Mononuclear cell (primary cell): ENCODE measurements around the gene KLHDC2. TPM values are rescaled to one million over a fixed set of nuclear protein-coding genes. Genes with fewer than 3 reads are reported as not detected.
"Not testable (repeated sequence)": the region's sequence is repeated elsewhere in the genome, so short reads cannot be mapped to it uniquely, and the experiment has no call there.

Experiments
- H3K27me3 ChIP-seq: 2 replicates; pipeline ENCODE4 v1.6.0; 2011; ENCODE audit warnings: low read length, control low read depth; ENCODE audit not compliant: insufficient read depth
- H3K4me1 ChIP-seq: 2 replicates; pipeline ENCODE4 v1.5.1; 2011; ENCODE audit warnings: mild to moderate bottlenecking, low read length, control low read depth; ENCODE audit not compliant: insufficient read depth
- H3K4me3 ChIP-seq: 2 replicates; pipeline ENCODE4 v1.5.1; 2011; ENCODE audit warnings: mild to moderate bottlenecking, low read length, moderate library complexity
- H3K9me3 ChIP-seq: 2 replicates; pipeline ENCODE4 v1.5.1; 2011; ENCODE audit warnings: low read depth, mild to moderate bottlenecking, control low read depth, low read length
- total RNA-seq: library from RNA; depleted of rRNA; stranded (reverse); fragments of >200 nt; gene quantifications from one replicate; pipeline ENCODE4 v1.2.3, GENCODE V29; 2012

KLHDC2 gene
- total RNA-seq, 1 donor, result 116 TPM

- H3K4me3 ChIP-seq, result peak overlapping the region; percentile 99
- no peaks in the 10 kb centered on the region for H3K9me3 ChIP-seq
Observed at GRCh38 chr14:49768301-49769121, 558 bp downstream of the KLHDC2 start.

DNA sequence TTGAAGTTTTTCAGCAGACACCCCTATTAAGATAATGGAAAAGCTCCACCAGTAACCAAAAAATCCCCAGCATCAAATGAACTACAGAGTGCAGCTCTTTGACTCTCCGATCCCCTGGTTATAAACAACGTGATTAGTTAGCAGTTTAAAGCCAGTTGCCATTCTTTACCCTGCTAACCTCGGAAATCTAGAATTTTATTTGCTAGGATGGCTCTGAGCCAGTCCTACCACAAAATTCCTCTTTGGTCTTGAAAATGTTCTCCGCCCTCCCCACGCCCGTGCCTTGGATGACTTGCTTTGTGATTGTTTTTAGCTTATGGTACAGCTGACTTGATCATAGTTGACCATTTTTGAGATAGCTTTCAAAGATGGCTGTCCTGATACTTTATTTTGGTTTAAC is 1.2 kb downstream of the KLHDC2 start:
- Histone ChIP-seq H3K4me1 (peaks cover 32% of the 10 kb centered on the region), H3K9me3 (no peaks in the 10 kb centered on the region), H3K27me3 (no peaks in the 10 kb centered on the region), H3K4me3 (peak overlapping the region; percentile 99)

More at GRCh38 chr14:49768301-49769121, 558 bp downstream of the KLHDC2 start:
- Histone ChIP-seq H3K27me3 (no peaks in the 10 kb centered on the region), H3K4me1 (peaks cover 32% of the 10 kb centered on the region)

DNA sequence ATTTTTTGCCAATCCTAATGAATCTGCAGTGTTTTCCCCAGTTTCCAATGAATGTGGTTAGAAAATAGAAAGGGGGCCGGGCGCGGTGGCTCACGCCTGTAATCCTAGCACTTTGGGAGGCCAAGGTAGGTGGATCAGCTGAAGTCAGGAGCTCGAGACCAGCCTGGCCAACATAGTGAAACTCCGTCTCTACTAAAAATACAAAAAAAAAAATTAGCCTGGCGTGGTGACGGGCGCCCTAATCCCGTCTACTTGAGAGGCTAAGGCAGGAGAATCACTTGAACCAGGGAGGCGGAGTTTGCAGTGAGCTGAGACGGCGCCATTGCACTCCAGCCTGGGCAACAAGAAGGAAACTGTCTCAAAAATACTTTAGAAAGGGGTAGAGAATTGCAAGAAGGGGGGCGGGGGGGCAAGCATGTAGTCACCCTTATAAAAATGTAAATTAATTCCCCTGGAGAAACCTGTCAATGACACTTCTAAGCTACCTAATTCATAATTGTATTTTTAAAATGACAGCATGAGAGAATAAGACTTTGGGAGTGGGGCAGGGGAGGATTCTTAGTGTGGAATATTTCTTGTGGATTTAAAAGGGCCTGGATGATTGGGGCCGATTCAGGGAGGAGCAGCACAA is 1.7 kb downstream of the KLHDC2 start:
- Histone ChIP-seq H3K27me3 (no peaks in the 10 kb centered on the region), H3K4me3 (no peak overlapping the region), H3K4me1 (peaks cover 32% of the 10 kb centered on the region), H3K9me3 (no peaks in the 10 kb centered on the region)

- no peaks in the 10 kb centered on the region for H3K9me3 ChIP-seq
- no peaks in the 10 kb centered on the region for H3K27me3 ChIP-seq
- peaks cover 32% of the 10 kb centered on the region for H3K4me1 ChIP-seq
- H3K4me3 ChIP-seq, result no peak overlapping the region
Observed at GRCh38 chr14:49770212-49770817, 2.4 kb downstream of the KLHDC2 start.

GRCh38 chr14:49771691-49772090 is 3.7 kb downstream of the KLHDC2 start:
- not testable (repeated sequence) for H3K9me3 ChIP-seq, H3K4me3 ChIP-seq
- peaks cover 29% of the 10 kb centered on the region for H3K4me1 ChIP-seq

DNA sequence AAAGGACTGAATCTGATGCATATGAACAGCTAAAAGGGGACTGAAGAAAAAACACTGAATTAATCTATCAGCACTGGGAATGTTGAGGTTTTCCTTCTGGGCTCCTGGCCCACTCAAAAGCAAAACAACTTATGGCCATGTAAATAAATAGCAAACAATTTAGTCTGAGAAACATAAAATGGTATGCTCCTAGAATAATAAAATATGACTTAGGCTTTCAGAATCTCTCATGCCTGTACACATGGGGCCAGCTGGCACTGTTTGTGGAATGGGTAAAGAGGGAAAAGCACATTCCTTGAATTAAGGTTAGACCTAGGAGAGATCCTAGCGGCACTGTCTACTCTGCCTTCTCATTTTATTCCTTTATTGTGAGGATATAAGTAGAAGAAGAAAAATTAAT is 6.2 kb downstream of the KLHDC2 start:
- no peaks in the 10 kb centered on the region for H3K9me3 ChIP-seq
- H3K4me1 ChIP-seq, result peaks cover 17% of the 10 kb centered on the region
- no peaks in the 10 kb centered on the region for H3K27me3 ChIP-seq
- H3K4me3 ChIP-seq, result no peak overlapping the region

More at GRCh38 chr14:49771691-49772090, 3.7 kb downstream of the KLHDC2 start:
- H3K27me3 ChIP-seq, result not testable (repeated sequence)

GRCh38 chr14:49778421-49778820 is 10.5 kb downstream of the KLHDC2 start:
- H3K4me3 ChIP-seq, result no peak overlapping the region
- H3K9me3 ChIP-seq, result no peaks in the 10 kb centered on the region
- no peaks in the 10 kb centered on the region for H3K27me3 ChIP-seq
- H3K4me1 ChIP-seq, result no peaks in the 10 kb centered on the region

GRCh38 chr14:49781040-49781439 is 13.1 kb downstream of the KLHDC2 start:
- not testable (repeated sequence) for H3K27me3 ChIP-seq, H3K4me1 ChIP-seq, H3K4me3 ChIP-seq, H3K9me3 ChIP-seq

DNA sequence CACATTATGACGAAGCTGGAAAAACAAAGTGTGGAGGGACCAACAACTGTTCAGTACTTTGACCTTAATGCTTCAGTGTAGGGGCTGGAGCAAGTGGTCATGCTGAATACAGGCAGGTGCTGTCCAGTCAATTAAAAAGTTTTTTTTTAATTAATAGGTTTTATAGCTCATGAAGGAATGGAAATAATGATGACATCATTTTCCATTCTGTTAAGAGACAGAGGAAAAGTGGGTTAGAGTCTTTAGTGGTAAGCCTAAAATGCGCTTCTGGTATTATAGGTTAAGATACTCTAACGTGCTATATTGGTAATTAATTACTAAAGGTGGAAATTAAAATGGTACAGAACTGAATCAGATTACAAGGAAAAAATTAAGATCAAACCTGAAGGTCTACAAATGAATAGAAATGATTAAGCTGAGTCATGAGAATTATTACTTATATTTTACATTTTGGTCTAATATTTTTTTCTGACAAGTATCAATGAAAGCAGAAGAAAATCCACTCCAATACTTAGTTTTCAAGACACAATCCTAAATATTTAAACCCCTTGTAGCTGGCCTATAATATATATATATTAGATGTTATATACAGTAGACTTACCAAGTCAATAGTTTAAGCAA is 15.6 kb downstream of the KLHDC2 start:
- no peaks in the 10 kb centered on the region for H3K27me3 ChIP-seq
- H3K9me3 ChIP-seq, result no peaks in the 10 kb centered on the region
- H3K4me3 ChIP-seq, result no peak overlapping the region
- H3K4me1 ChIP-seq, result no peaks in the 10 kb centered on the region

- Histone ChIP-seq H3K4me3 (no peak overlapping the region), H3K4me1 (no peaks in the 10 kb centered on the region), H3K27me3 (no peaks in the 10 kb centered on the region), H3K9me3 (no peaks in the 10 kb centered on the region)
Observed at GRCh38 chr14:49786315-49786714, 18.4 kb downstream of the KLHDC2 start.

DNA sequence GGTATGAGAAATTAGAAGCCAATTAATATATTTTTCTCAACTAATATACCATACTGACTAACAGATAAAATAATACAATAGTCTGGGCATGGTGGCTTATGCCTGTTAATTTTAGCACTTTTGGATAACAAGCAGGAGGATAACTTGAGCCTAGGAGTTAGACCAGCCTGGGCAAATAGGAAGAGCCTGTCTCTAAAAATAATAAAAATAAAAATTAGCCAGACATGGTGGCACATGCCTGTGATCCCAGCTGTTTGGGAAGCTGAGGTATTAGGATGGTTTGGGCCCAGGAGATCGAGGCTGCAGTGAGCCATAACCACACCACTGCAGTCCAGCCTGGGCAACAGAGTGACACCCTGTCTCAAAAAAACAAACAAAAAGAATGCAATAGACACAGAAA is 24.7 kb downstream of the KLHDC2 start:
- no peak overlapping the region for H3K4me3 ChIP-seq
- no peaks in the 10 kb centered on the region for H3K9me3 ChIP-seq
- no peaks in the 10 kb centered on the region for H3K27me3 ChIP-seq
- H3K4me1 ChIP-seq, result no peaks in the 10 kb centered on the region

DNA sequence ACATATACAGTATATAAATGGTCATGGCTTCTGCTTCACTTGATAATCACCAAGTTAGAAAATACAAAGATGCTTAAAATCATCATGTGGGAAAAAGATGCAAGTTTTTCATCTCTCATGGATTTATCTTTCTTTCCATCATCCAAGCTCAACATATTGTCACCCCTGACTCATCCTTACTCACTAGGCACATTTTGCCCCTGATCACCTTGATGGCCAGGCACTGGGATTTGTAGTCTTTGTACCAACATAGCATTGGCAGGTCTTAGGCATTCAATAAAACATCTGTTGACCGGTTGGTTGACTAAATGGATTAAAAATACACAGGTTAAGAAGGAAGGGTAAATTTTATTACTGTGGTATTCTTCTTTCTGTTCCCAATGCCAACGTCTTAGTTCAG is 28.1 kb downstream of the KLHDC2 start:
- H3K27me3 ChIP-seq, result no peaks in the 10 kb centered on the region
- H3K4me3 ChIP-seq, result no peak overlapping the region

DNA sequence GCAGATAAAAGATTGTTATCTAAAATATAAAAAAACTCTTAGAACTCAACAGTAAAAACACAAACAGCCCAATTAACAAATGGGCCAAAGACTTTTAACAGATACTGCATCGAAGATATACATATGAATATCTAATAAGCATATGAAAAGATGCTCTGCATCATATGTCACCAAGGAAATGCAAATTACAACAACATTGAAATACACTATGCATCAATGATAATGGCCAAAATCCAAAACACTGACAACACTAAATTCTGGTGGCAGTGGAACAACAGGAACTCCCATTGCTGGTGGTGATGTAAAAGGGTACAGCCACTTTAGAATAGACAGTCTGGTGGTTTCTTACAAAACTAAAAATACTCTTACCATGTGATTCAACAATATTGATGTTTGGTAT is 40.8 kb downstream of the KLHDC2 start:
- H3K9me3 ChIP-seq, result peaks cover 6% of the 10 kb centered on the region
- H3K27me3 ChIP-seq, result no peaks in the 10 kb centered on the region
- no peaks in the 10 kb centered on the region for H3K4me1 ChIP-seq
- no peak overlapping the region for H3K4me3 ChIP-seq

More for the DNA sequence above, 28.1 kb downstream of the KLHDC2 start:
- Histone ChIP-seq H3K9me3 (no peaks in the 10 kb centered on the region), H3K4me1 (no peaks in the 10 kb centered on the region)

GRCh38 chr14:49816118-49816517 is 48.2 kb downstream of the KLHDC2 start:
- H3K27me3 ChIP-seq, H3K4me1 ChIP-seq, H3K4me3 ChIP-seq, H3K9me3 ChIP-seq: not testable (repeated sequence)

DNA sequence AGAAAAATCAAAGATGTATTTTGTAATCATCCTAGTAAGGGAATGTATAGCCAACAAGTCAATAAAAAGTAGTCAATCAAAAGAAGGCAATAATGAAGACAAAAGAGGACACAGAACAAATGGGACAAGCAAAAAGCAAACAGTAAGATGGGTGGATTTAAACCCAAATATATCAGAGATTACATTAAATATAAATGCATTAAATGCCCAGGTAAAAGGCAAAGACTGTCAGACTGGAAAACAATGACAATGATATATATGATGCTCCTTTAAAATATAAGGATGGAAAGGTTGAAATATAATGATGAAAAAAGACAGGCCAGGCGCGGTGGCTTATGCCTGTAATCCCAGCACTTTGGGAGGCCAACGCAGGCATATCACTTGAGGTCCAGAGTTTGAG is 48.9 kb downstream of the KLHDC2 start:
- no peak overlapping the region for H3K4me3 ChIP-seq
- H3K9me3 ChIP-seq, result peaks cover 4% of the 10 kb centered on the region
- H3K27me3 ChIP-seq, result no peaks in the 10 kb centered on the region
- no peaks in the 10 kb centered on the region for H3K4me1 ChIP-seq
